IMR-90 (cell line): ENCODE results near the gene DUSP2. TPM values are rescaled to one million over a fixed set of nuclear protein-coding genes. Genes with fewer than 3 reads are reported as not detected.

Experiments
- ATAC-seq: fragments of 200-7000 bp; cut with Tn5 transposase; 2 replicates; pipeline ENCODE4 v1.9.1; 2020; ENCODE audit warnings: low read depth, mild to moderate bottlenecking, moderate library complexity
- BruUV-seq: library from RNA; stranded (reverse); fragments of 400-500 nt; replicated peaks from 2 replicates; lab custom pipeline; 2021; lab: Mats Ljungman, UMichigan
- CTCF ChIA-PET: fragments of 300-600 bp; formaldehyde crosslinking; extraction: SDS; loops from one replicate; lab custom pipeline; 2021; ENCODE audit warnings: antibody characterized with exemption; lab: Yijun Ruan, JAX
- POLR2A ChIA-PET: fragments of 300-600 bp; sonication (Branson Sonifier 250); formaldehyde crosslinking; loops from one replicate; lab custom pipeline; 2022; ENCODE audit warnings: antibody characterized with exemption; ENCODE audit not compliant: unreplicated experiment; lab: Charles Lee
- DNase-seq: peaks from one replicate; pipeline ENCODE4 v3.0.0; 2013
- H2AFZ ChIP-seq: replicated peaks from 2 replicates; pipeline ENCODE3; 2013; ENCODE audit warnings: low read length, mild to moderate bottlenecking; ENCODE audit not compliant: poor library complexity
- H2AK5ac ChIP-seq: 2 replicates; pipeline ENCODE4 v1.6.1; 2013; ENCODE audit warnings: low read depth, low read length, inconsistent platforms
- H2AK9ac ChIP-seq: replicated peaks from 2 replicates; pipeline ENCODE3; 2013; ENCODE audit warnings: mild to moderate bottlenecking, low read depth, low read length, moderate library complexity; ENCODE audit not compliant: poor library complexity
- H2BK120ac ChIP-seq: 2 replicates; pipeline ENCODE4 v1.6.1; 2013; ENCODE audit warnings: low read depth, low read length, inconsistent platforms
- H2BK15ac ChIP-seq: 3 replicates; pipeline ENCODE4 v1.6.1; 2013; ENCODE audit warnings: low read depth, low read length, inconsistent platforms
- H2BK20ac ChIP-seq: 2 replicates; pipeline ENCODE4 v1.6.1; 2013; ENCODE audit warnings: low read depth, mild to moderate bottlenecking, inconsistent platforms, low read length, moderate library complexity
- H2BK5ac ChIP-seq: 2 replicates; pipeline ENCODE4 v1.6.1; 2013; ENCODE audit warnings: mild to moderate bottlenecking, low read depth, low read length, inconsistent platforms; ENCODE audit not compliant: poor library complexity, severe bottlenecking
- H3K14ac ChIP-seq: replicated peaks from 2 replicates; pipeline ENCODE4 v1.6.1; 2013; ENCODE audit warnings: low read depth, low read length, inconsistent platforms
- H3K18ac ChIP-seq: 2 replicates; pipeline ENCODE4 v1.6.1; 2013; ENCODE audit warnings: low read depth, low read length, control low read depth
- H3K23ac ChIP-seq: 2 replicates; pipeline ENCODE4 v1.6.1; 2013; ENCODE audit warnings: low read depth, low read length, inconsistent platforms
- H3K27ac ChIP-seq: 2 replicates; pipeline ENCODE4 v1.5.1; 2013; ENCODE audit warnings: mild to moderate bottlenecking, control low read depth, low read length; ENCODE audit not compliant: insufficient read depth
- H3K27me3 ChIP-seq: 2 replicates; pipeline ENCODE4 v1.6.1; 2013; ENCODE audit warnings: low read length; ENCODE audit not compliant: control insufficient read depth, insufficient read depth
- H3K36me3 ChIP-seq: 2 replicates; pipeline ENCODE4 v1.6.1; 2013; ENCODE audit warnings: low read length, mixed read lengths; ENCODE audit not compliant: control insufficient read depth, insufficient read depth
- H3K4ac ChIP-seq: 2 replicates; pipeline ENCODE4 v1.6.1; 2013; ENCODE audit warnings: low read depth, low read length, inconsistent platforms
- H3K4me1 ChIP-seq: 2 replicates; pipeline ENCODE4 v1.6.1; 2013; ENCODE audit warnings: low read length, mixed read lengths; ENCODE audit not compliant: control insufficient read depth, insufficient read depth
- H3K4me2 ChIP-seq: 2 replicates; pipeline ENCODE4 v1.6.1; 2013; ENCODE audit warnings: low read depth, mild to moderate bottlenecking, control low read depth, low read length, moderate library complexity
- H3K4me3 ChIP-seq: 2 replicates; pipeline ENCODE4 v1.5.1; 2013; ENCODE audit warnings: low read depth, mild to moderate bottlenecking, control low read depth, low read length, moderate library complexity; ENCODE audit not compliant: insufficient read depth
- H3K56ac ChIP-seq: 2 replicates; pipeline ENCODE4 v1.6.1; 2013; ENCODE audit warnings: low read length, inconsistent platforms; ENCODE audit not compliant: insufficient read depth; ENCODE audit errors: extremely low read depth
- H3K79me1 ChIP-seq, 2 experiments: 2 replicates each; pipeline ENCODE4 v1.6.1; 2013; ENCODE audit warnings: low read length in 2 of 2, inconsistent platforms in 1 of 2, low read depth in 1 of 2
- H3K9ac ChIP-seq: 2 replicates; pipeline ENCODE4 v1.6.1; 2013; ENCODE audit warnings: low read depth, low read length, control low read depth
- H3K9me1 ChIP-seq: 2 replicates; pipeline ENCODE4 v1.6.1; 2013; ENCODE audit warnings: low read length, inconsistent platforms; ENCODE audit not compliant: insufficient read depth
- H3K9me3 ChIP-seq: 2 replicates; pipeline ENCODE4 v1.6.1; 2013; ENCODE audit warnings: low read length; ENCODE audit not compliant: control insufficient read depth, insufficient read depth
- H4K20me1 ChIP-seq: 2 replicates; pipeline ENCODE4 v1.6.1; 2013; ENCODE audit warnings: low read length, inconsistent platforms; ENCODE audit not compliant: insufficient read depth
- H4K5ac ChIP-seq: 2 replicates; pipeline ENCODE4 v1.6.1; 2013; ENCODE audit warnings: mild to moderate bottlenecking, low read depth, low read length, control low read depth
- H4K8ac ChIP-seq, 2 experiments: 2 replicates each; pipeline ENCODE4 v1.6.1; 2013; ENCODE audit warnings: low read depth in 2 of 2, low read length in 2 of 2, control low read depth in 1 of 2, inconsistent platforms in 1 of 2
- H4K91ac ChIP-seq: 2 replicates; pipeline ENCODE4 v1.6.1; 2013; ENCODE audit warnings: low read depth, low read length, inconsistent platforms; ENCODE audit not compliant: insufficient read depth
- CEBPB ChIP-seq: IDR thresholded peaks from 2 replicates; pipeline ENCODE4 v1.6.1; 2012; ENCODE audit warnings: low read depth, low read length, improper control_type of control experiment
- WGBS, 2 experiments: methylation state at CpG; one replicate each; pipeline versions ENCODE4 v1.1.5 to v1.1.7; 2013; ENCODE audit warnings: missing lambda C conversion rate in 2 of 2; ENCODE audit not compliant: insufficient read length in 1 of 2; ENCODE audit errors: extremely low coverage in 2 of 2; 5-methylcytosine and 5-hydroxymethylcytosine counted together
- dilution Hi-C: fragments of 300-500 bp; cut with HindIII; formaldehyde crosslinking; loops from one replicate; pipeline ENCODE4 v1.14.3; 2018; ENCODE audit warnings: low sequenced_read_pairs; ENCODE audit not compliant: unreplicated experiment
- in situ Hi-C: fragments of 300-500 bp; cut with MboI; formaldehyde crosslinking; loops from 3 replicates; pipeline ENCODE4 v1.14.3; 2019; ENCODE audit warnings: low sequenced_read_pairs, inconsistent platforms, mixed read lengths
- intact Hi-C: fragments of 100-400 bp; cut with micrococcal nuclease; formaldehyde crosslinking; loops from 2 replicates; pipeline ENCODE4 v1.10.0; 2022
- polyA plus RNA-seq, 3 experiments: library from polyadenylated mRNA; depleted of rRNA; stranded (reverse); fragments of >200 nt; gene quantifications; 2 replicates each; pipeline ENCODE4 v1.2.3, GENCODE V29; 2012; ENCODE audit warnings: low replicate concordance in 1 of 3
- total RNA-seq: library from RNA; depleted of rRNA; stranded (reverse); fragments of >200 nt; gene quantifications from 2 replicates; pipeline ENCODE4 v1.2.3, GENCODE V29; 2012

The DUSP2 gene
- total and polyA plus RNA-seq, 2 of the 4 experiments (the other 2 are of a cell fraction) = 1.8 to 3.8 TPM

GRCh38 chr2:96150007-96150640, 4.9 kb upstream of the DUSP2 start:
- Histone ChIP-seq H3K9me1 (no peaks in the 10 kb centered on the region), H3K18ac (no peak overlapping the region), H3K4ac (no peak overlapping the region), H3K9me3 (no peaks in the 10 kb centered on the region), H4K8ac (no peak overlapping the region), H3K4me1 (peaks cover 5% of the 10 kb centered on the region; the same call in 1 of the 2 replicates), H3K27me3 (peaks cover 1% of the 10 kb centered on the region; the same call in 1 of the 2 replicates), H2AK9ac (no peak overlapping the region), H3K79me1 (no peaks in the 10 kb centered on the region), H4K91ac (no peak overlapping the region), H2AK5ac (no peak overlapping the region), H4K20me1 (no peaks in the 10 kb centered on the region), H3K4me3 (no peak overlapping the region), H2BK5ac (no peak overlapping the region), H3K27ac (no peak overlapping the region), H2BK20ac (no peak overlapping the region), H3K14ac (no peak overlapping the region), H3K23ac (no peak overlapping the region), H2AFZ (no peak overlapping the region), H3K4me2 (no peak overlapping the region), H3K56ac (no peak overlapping the region), H2BK15ac (no peak overlapping the region), H3K36me3 (no peaks in the 10 kb centered on the region), H2BK120ac (no peak overlapping the region), H4K5ac (no peak overlapping the region), H3K9ac (no peak overlapping the region)
- ChIA-PET POLR2A (no interaction called here), CTCF (no interaction called here)
- in situ Hi-C loops = no loop called here
- TF ChIP-seq CEBPB = no peak
- intact Hi-C loops = no loop called here
- WGBS, 2 experiments = 100% methylated on average over 1 of the region's 6 CpGs; no CpG with 5 or more reads in 1 of the 2 experiments
- BruUV-seq = no TSS peak
- ATAC-seq = no peak
- dilution Hi-C loops = no loop called here
- DNase-seq = no peak
